GM18861 (cell line): Measurements from ENCODE around the gene FCGR2B.
"Not testable (repeated sequence)": the region's sequence is repeated elsewhere in the genome, so short reads cannot be mapped to it uniquely, and the experiment has no call there.

ENCODE experiments used
- ATAC-seq: cut with Tn5 transposase; IDR thresholded peaks from one replicate; pipeline ENCODE4 v1.9.1; 2021; ENCODE audit not compliant: unreplicated experiment

The FCGR2B gene

DNA sequence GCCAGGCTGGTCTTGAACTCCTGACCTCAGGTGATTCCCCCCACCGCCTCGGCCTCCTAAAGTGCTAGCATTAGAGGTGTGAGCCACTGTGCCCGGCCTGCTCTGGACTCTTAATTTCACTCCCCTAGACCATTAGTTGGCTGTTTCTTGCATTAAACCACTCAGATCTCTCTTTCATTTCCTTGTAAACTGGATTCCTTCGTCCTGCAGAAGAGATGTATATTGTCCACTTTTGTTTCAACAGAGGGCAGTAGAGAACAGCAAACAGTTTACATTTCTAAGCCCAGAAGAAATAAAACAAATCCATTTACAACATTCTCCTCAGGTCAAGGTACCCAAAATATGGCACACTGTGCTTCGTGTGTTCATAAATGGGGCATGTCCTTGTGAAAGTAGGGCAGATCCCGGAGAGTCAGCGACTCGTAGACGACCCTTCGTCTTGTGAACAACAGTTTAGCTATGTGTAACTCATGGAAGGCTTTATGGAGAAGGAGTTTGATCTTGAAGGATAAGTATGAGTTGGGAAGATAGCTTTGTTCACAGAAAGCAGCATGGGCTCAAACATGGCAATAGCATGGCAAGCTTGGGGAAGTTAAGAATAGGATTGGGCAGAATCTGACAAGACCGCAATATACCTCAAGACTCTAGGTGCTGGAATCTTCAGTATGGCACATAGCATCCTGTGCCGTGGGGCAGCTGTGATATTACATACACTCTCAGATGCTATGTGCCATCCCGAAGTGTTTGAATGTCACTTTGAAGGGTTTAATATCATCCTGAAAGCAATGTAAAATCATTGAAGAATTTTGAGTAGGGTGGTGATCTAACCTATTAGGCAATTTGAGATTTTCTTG is 15.2 kb upstream of the FCGR2B start:
- not testable (repeated sequence) for ATAC-seq

- not testable (repeated sequence) for ATAC-seq
These were observed 9.4 kb upstream of the FCGR2B start for GRCh38 chr1:161653541-161653940.

- ATAC-seq = not testable (repeated sequence)
These were observed 9.0 kb upstream of the FCGR2B start for GRCh38 chr1:161653971-161654370.

DNA sequence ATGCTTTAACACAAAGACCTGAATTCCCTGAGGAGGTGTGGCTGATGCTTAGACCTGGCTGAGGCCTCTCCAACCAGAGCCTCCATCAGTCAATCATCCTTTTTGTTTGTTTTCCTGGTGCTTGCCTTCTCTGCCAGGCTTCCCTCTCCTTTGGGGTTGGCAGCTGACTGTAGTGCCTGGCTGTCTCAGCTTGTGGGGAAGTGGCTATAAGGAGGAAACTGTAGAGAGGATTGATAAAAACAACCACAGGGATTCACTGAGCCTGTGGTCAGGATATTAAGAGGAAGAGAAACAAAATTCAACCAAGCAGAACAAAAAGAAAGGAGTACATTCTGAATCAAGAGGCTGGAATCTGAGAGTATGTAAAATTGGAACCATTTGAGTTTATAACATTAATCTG is 4.4 kb upstream of the FCGR2B start:
- ATAC-seq = not testable (repeated sequence)

GRCh38 chr1:161661660-161662311 is 1.2 kb upstream of the FCGR2B start:
- ATAC-seq = not testable (repeated sequence)

- not testable (repeated sequence) for ATAC-seq
These were observed 626 bp downstream of the FCGR2B start for GRCh38 chr1:161663569-161663968.

DNA sequence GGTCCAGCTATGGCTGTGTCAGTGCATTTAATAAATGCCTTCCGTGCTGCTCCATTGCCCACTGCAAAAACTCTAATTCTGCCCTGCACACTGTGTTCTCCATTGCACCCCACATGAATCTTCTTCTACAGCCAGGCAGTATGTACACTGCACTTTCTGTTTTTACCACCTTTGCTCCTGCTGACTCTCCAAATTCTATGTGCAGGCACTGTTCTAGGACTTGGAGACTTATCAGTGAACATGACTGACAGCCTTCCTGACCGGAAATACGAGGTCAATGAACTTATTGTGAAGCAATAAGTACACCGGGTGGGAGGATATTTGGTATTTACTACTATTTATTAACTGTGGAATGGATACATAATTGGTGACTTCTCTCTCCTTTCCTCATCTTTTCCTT is 1.7 kb downstream of the FCGR2B start:
- not testable (repeated sequence) for ATAC-seq

DNA sequence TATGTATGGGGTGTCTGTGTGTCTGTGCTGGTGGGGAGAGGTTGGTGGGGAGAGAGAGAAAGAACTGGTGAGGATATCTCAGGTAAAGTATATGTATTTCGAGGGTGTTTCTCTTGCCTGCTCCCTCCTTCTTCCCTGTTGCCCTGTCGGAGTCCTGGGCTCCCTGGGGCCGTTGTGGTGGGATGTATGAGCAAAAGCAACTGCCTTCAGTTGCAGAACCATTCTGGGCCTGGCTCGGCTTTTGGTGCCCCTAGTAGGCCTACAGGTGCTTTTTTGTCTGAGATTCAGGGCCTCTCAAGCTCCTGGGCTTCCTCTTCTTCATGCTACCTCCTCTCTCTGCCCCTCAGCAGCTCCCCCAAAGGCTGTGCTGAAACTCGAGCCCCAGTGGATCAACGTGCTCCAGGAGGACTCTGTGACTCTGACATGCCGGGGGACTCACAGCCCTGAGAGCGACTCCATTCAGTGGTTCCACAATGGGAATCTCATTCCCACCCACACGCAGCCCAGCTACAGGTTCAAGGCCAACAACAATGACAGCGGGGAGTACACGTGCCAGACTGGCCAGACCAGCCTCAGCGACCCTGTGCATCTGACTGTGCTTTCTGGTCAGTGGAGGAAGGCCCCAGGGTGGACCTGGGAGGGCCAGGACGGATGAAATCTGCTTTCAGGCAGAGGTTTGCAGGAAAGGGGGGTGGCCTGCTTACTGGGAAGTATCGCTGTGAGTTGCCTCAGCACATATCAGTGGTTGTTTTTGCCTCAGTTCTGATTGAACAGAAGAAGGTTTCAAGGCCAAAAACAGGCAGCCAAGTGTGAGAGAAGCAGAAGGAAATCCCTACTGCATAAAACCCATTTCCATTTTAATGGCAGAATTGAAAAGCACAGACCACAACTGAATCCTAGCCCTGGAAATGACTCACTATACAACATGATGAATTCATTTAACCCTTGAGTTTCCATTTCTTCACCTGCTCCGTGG is 8.4 kb downstream of the FCGR2B start:
- ATAC-seq = not testable (repeated sequence)

GRCh38 chr1:161673437-161673836 is 10.5 kb downstream of the FCGR2B start:
- not testable (repeated sequence) for ATAC-seq

GRCh38 chr1:161674447-161674846 is 11.5 kb downstream of the FCGR2B start:
- ATAC-seq = not testable (repeated sequence)

DNA sequence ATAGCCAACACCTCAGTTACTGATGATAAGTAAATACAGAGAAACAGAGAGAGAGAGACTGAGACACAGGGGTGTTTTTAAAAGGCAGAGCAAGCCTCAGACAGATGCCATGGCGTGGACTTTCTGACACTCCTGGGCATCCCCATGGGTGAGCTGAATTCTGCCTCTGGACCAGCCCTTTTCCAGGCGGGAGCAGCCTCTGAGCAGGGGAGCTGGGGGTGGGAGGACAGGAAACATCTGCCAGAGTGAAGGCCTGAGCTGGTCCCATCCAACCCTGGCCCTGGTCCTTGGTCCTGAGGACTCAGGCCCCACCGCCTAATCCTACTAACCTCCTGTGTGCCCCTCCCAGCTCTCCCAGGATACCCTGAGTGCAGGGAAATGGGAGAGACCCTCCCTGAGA is 12.0 kb downstream of the FCGR2B start:
- ATAC-seq = not testable (repeated sequence)

- ATAC-seq = no peak
These were observed 13.5 kb downstream of the FCGR2B start for GRCh38 chr1:161676441-161676840.

DNA sequence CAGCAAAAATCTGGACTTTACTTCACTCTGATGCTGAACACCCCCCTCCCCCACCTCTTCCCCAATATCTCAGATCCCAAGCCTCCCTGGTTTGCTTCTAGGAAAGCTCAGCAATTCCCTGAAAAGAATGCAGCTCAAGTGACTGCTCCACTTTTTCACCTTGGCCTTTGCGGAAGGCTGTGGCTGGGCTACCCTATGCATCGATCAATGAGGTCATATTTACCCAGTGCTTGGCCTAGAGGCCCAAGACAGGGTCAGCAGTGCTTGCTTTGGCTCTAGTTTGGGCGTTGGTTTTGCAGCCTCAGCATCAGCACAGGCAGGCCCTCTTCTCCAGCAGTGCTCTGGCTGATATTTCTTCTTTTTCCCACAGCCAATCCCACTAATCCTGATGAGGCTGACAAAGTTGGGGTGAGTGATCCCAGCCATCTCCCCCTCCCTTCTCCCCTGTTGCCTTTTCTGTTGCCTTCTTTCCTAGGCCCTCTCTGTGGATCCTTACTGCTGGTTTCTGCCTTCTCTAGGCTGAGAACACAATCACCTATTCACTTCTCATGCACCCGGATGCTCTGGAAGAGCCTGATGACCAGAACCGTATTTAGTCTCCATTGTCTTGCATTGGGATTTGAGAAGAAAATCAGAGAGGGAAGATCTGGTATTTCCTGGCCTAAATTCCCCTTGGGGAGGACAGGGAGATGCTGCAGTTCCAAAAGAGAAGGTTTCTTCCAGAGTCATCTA is 14.2 kb downstream of the FCGR2B start:
- ATAC-seq = no peak

DNA sequence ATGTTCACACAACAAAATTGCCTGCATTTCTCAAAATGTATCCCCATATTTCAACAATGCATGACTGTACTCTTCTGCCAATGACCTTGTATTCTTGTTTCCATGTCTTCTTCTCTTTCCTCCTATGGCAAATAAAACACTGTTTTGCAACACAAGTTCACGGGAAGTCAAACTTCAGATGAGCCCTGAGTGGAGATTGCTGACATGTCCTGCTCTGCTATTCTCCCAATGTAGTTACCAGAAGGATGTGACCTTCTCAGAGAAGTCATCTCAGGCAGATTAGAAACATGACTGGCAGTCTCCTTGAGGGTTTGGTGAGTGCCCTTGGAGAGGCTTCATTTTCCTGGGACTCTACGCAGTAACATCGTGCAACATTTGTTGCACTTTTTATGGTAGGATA is 15.6 kb downstream of the FCGR2B start:
- no peak for ATAC-seq

DNA sequence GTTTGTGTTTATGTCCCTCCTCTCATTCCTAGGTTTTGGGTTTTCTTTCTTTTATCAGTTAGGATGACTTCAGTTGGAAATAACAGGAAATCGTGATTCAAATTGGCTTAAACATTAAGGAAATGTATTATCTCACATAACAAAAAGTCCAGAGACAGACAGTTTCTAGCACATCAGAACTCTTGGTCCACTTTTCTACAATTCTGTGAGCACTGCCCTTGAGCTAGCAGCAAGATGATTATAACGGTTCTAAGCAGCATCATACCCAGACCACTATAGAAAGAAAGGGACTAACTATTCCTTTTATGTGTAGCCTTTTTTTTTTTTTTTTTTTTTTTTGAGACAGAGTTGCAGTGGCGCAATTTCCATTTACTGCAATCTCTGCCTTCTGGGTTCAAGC is 18.9 kb downstream of the FCGR2B start:
- no peak for ATAC-seq

DNA sequence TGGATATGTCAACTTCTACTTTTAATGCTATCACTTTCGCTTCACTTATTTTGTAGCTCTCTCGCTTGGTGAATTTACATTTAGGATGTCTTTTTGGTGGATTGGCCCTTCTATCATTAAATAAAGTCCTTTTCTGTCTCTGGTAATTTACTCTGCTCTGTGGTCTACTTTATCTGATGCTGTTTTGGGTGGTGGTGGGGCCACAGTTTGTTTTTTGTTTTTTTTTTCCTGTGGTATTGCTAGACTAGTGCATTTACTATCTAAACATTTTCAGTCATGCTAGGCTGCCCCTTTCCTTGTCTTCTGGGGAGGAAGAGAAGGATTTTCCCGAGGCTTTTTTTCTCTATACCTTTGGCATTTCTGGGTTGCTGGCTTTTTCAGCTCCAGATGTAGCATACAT is 26.0 kb downstream of the FCGR2B start:
- ATAC-seq = no peak

DNA sequence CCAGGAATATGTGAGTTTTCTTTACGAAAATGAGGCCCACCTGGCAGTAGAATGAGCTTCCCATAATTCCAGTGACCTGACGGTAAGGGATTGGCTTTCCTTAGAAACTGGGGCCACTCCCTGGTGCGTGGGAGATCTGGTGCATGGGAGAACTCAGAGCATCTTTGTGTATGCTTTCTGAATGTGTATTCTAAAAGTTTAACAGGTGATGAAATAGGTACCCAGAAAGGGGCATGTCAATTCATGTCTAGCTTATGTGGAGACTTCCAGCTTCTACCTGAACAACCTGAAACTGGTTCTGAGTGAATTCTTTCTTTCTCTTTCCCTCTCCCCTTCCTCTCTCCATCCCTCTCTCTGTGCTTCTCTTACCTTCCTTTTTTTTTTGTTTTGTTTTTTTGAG is 28.9 kb downstream of the FCGR2B start:
- no peak for ATAC-seq

- not testable (repeated sequence) for ATAC-seq
These were observed 30.2 kb downstream of the FCGR2B start for GRCh38 chr1:161693020-161693712.

- ATAC-seq = not testable (repeated sequence)
These were observed 35.4 kb downstream of the FCGR2B start for GRCh38 chr1:161698302-161698701.

DNA sequence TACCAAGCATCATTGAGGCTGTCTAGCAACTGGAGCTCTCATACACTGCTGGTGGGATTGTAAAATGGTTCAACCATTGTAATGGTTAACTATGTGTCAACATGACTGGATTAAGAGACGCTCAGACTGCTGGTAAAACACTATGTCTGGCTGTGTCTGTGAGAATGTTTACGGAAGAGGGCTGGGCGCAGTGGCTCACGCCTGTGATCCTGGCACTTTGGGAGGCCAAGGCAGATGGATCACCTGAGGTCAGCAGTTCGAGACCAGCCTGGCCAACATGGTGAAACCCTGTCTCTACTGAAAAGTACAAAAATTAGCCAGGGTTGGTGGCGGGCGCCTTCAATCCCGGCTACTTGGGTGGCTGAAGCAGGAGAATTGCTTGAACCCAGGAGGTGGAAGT is 39.3 kb downstream of the FCGR2B start:
- no peak for ATAC-seq
